Fibroblast of villous mesenchyme (primary cell): ENCODE measurements around the gene ACAP3. TPM values are rescaled to one million over a fixed set of nuclear protein-coding genes. Genes with fewer than 3 reads are reported as not detected.
"Not testable (repeated sequence)": the region's sequence is repeated elsewhere in the genome, so short reads cannot be mapped to it uniquely, and the experiment has no call there.

ENCODE experiments used
- DNase-seq: peaks from one replicate; pipeline ENCODE4 v3.0.0-alpha.2; 2010; ENCODE audit warnings: low read depth
- H3K4me3 ChIP-seq: 2 replicates; pipeline ENCODE4 v1.5.1; 2011; ENCODE audit warnings: low read depth, mild to moderate bottlenecking, low read length
- CTCF ChIP-seq: IDR thresholded peaks from 2 replicates; pipeline ENCODE4 v1.5.1; 2012; ENCODE audit warnings: low read depth, mild to moderate bottlenecking, low read length; ENCODE audit not compliant: insufficient read depth
- total RNA-seq: library from RNA; depleted of rRNA; stranded (reverse); fragments of >200 nt; gene quantifications from 2 replicates; pipeline ENCODE4 v1.2.3, GENCODE V29; 2012

The ACAP3 gene
- total RNA-seq, 1 donor: 43.2 TPM

- H3K4me3 ChIP-seq: no peak overlapping the region
- no peak for TF ChIP-seq CTCF
- no peak for DNase-seq
Observed at GRCh38 chr1:1250786-1251284, 56.9 kb downstream of the ACAP3 start.

GRCh38 chr1:1248009-1248913 is 59.5 kb downstream of the ACAP3 start:
- DNase-seq, H3K4me3 ChIP-seq: not testable (repeated sequence)

GRCh38 chr1:1247341-1247913 is 60.3 kb downstream of the ACAP3 start:
- H3K4me3 ChIP-seq: no peak overlapping the region
- no peak for TF ChIP-seq CTCF
- no peak for DNase-seq

- no peak within 1 kb of the TSS for H3K4me3 ChIP-seq
- no peak for DNase-seq
- TF ChIP-seq CTCF: no peak
Observed at GRCh38 chr1:1246577-1247340, 61.0 kb downstream of the ACAP3 start, which contains the start of gene C1QTNF12. Gene C1QTNF12 (minus strand): TSS chr1:1246722. CDS start chr1:1246690, 32 bp downstream.

- no peak for TF ChIP-seq CTCF
- no peak for DNase-seq
- H3K4me3 ChIP-seq: no peak overlapping the region
Observed at GRCh38 chr1:1245817-1246576, 61.7 kb downstream of the ACAP3 start.

GRCh38 chr1:1245178-1245816 is 62.4 kb downstream of the ACAP3 start:
- no peak for TF ChIP-seq CTCF
- no peak overlapping the region for H3K4me3 ChIP-seq
- no peak for DNase-seq
